ENCODE results near the gene KANK4. TPM values are rescaled to one million over a fixed set of nuclear protein-coding genes. Genes with fewer than 3 reads are reported as not detected.

Gene KANK4
- total and polyA plus RNA-seq, 3 donors from 2014 or later = 2.4 to 5.2 (median 2.9) TPM

DNA sequence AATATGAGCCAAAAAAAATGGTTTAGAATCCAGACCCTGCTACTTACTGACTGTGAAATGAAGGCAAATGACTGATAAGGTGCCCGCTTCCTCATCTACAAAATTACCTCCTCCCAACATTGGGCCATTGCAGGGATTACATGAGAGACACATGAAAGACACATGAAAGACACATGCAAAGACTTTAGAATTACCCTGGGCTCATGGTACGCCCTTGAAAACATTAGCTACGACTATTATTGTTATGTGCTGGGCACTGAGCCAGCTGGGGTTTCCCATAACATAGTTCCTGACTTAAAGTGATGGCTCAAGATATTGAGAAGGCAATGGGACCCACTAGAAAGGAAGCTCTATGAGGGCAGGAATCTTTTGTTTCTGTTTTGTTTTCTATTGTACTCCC lies 43.7 kb upstream of the KANK4 start:
- no peak for DNase-seq
- Histone ChIP-seq H3K4me1 (no peaks in the 10 kb centered on the region), H3K4me3 (no peak overlapping the region), H3K36me3 (ENCODE audit: low read depth, missing control alignments) (no peaks in the 10 kb centered on the region), H3K27ac (no peak overlapping the region), H3K9me3 (no peaks in the 10 kb centered on the region), H3K27me3 (no peaks in the 10 kb centered on the region)
- no peak for TF ChIP-seq POLR2A (IDR thresholded peaks at IDR 0.05)
- TF ChIP-seq, protein P1, sequence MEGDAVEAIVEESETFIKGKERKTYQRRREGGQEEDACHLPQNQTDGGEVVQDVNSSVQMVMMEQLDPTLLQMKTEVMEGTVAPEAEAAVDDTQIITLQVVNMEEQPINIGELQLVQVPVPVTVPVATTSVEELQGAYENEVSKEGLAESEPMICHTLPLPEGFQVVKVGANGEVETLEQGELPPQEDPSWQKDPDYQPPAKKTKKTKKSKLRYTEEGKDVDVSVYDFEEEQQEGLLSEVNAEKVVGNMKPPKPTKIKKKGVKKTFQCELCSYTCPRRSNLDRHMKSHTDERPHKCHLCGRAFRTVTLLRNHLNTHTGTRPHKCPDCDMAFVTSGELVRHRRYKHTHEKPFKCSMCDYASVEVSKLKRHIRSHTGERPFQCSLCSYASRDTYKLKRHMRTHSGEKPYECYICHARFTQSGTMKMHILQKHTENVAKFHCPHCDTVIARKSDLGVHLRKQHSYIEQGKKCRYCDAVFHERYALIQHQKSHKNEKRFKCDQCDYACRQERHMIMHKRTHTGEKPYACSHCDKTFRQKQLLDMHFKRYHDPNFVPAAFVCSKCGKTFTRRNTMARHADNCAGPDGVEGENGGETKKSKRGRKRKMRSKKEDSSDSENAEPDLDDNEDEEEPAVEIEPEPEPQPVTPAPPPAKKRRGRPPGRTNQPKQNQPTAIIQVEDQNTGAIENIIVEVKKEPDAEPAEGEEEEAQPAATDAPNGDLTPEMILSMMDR (IDR thresholded peaks at IDR 0.05) = no peak
- intact Hi-C loops (cut with DNase I; ENCODE audit: low total_unique reads) = no loop called here
- 78 to 88% methylated on average over 3 of the region's 3 CpGs for WGBS, 2 donors

DNA sequence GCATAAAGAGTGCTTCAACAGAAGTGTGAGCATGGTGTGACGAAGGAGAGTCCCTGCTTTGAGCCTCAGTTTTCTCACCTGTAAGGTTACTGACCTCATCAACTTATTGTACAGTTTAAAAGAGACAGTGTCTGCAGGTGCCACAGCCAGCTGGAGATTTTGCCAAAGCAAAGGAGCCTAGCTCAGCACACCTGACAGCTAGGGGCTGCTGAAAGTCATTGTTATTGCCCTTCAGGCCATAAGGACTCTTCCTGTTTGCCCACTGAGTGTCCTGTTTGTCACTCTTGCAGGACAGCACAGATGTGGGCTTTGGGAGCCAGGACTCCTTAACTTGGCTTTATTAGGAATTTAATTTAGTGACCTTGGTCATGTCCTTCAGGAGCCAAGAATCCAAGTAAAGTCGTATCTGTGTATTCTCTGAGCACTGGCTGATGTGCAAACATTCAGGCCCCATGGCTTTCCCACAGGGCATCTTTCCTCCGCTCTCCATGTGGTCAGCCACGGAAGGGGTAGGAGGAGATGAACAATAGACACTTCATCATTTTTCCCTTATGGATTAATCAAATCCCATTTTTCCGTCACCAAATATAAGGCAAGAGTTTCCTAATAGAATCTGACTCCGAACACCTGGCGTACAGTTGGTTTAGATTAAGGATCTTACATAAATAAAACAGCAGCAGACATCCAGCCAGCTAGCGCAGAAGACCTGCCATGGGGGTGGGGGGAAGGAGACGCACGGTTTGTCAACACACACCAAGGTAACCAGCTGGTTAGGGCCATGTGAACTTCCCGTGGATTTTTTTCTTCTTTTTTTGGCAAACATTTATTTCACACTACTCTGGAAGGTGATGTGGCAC lies 43.1 kb upstream of the KANK4 start:
- H3K27me3 ChIP-seq = no peaks in the 10 kb centered on the region
- H3K36me3 ChIP-seq (ENCODE audit: low read depth, missing control alignments) = no peaks in the 10 kb centered on the region
- no peaks in the 10 kb centered on the region for H3K4me1 ChIP-seq
- WGBS, 2 donors = 75 to 82% methylated on average over 11 of the region's 11 CpGs
- DNase-seq = no peak
- no peaks in the 10 kb centered on the region for H3K9me3 ChIP-seq
- no peak overlapping the region for H3K27ac ChIP-seq
- no peak overlapping the region for H3K4me3 ChIP-seq
- intact Hi-C loops (cut with DNase I; ENCODE audit: low total_unique reads) = no loop called here
- TF ChIP-seq, protein P1 (IDR thresholded peaks at IDR 0.05) = no peak
- no peak for TF ChIP-seq POLR2A (IDR thresholded peaks at IDR 0.05)

DNA sequence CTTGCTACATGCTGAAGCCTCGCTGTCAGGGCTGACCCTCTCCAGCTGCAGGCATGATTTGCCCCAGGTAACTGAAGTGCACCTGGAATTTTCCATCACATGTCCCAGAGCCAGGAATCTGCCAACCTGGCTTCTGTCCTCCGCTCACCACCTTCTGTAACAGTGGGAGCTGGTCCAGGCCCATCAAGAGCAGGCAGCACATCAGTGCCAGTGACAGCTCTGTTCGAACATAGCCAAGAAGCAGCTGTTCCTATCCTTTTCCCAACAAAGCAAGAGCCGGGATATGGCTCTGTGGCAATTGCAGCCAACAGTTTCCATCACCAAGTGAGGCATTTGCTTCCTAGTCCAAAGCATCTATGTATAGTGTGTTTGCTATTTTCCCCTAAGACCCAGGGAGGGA lies 42.2 kb upstream of the KANK4 start:
- Histone ChIP-seq H3K9me3 (no peaks in the 10 kb centered on the region), H3K27ac (no peak overlapping the region), H3K4me1 (no peaks in the 10 kb centered on the region), H3K36me3 (ENCODE audit: low read depth, missing control alignments) (no peaks in the 10 kb centered on the region), H3K4me3 (no peak overlapping the region), H3K27me3 (no peaks in the 10 kb centered on the region)
- TF ChIP-seq, protein P1 (IDR thresholded peaks at IDR 0.05) = no peak
- no peak for TF ChIP-seq POLR2A (IDR thresholded peaks at IDR 0.05)
- WGBS, 2 donors = 77 to 80% methylated on average over 3 to 4 of the region's 4 CpGs
- DNase-seq = no peak
- intact Hi-C loops (cut with DNase I; ENCODE audit: low total_unique reads) = no loop called here

DNA sequence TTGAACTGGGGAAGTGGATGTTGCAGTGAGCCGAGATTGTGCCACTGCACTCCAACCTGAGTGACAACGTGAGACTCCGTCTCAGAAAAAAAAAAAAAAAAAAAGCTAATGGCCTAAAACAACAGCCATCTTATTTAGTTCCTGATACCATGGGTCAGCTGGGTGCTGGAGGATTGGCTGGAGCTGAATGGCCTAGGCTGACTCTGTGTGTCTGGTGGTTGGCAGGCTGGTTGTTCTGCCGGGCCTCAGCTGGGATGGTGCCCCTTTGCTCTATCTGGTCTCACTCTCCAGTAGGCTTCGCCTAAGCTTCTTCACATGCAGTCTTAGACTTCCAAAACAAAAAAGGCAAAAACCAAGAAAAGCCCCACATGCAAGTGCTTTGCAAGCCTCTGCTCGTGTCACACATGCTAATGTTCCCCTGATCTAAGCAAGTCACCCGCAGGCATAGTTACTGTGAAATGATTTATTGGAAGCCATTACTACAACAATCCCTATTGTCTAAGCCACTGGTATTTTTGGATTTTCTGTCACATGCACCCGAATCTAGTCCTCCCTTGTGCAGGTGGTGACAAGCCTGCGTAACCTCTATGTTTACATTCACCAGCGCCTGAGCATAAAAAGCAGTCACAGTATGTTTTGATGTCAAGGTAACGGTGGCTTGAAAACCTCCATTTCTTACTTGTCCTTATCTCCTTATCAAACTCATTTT lies 39.6 kb upstream of the KANK4 start:
- Histone ChIP-seq H3K27me3 (no peaks in the 10 kb centered on the region), H3K9me3 (no peaks in the 10 kb centered on the region), H3K36me3 (ENCODE audit: low read depth, missing control alignments) (no peaks in the 10 kb centered on the region), H3K4me1 (no peaks in the 10 kb centered on the region), H3K4me3 (no peak overlapping the region), H3K27ac (no peak overlapping the region)
- no peak for TF ChIP-seq POLR2A (IDR thresholded peaks at IDR 0.05)
- TF ChIP-seq, protein P1 (IDR thresholded peaks at IDR 0.05) = no peak
- DNase-seq = no peak
- 91 to 93% methylated on average over 11 of the region's 11 CpGs for WGBS, 2 donors
- intact Hi-C loops (cut with DNase I; ENCODE audit: low total_unique reads) = no loop called here

Measured in testis (tissue), 3 donors.